WTC11 (cell line): ENCODE data around the gene MAST4. TPM values are rescaled to one million over a fixed set of nuclear protein-coding genes. Genes with fewer than 3 reads are reported as not detected.

Experiments
- ATAC-seq: fragments of 200-7000 bp; cut with Tn5 transposase; 2 replicates; pipeline ENCODE4 v1.10.0; 2021; ENCODE audit warnings: mild to moderate bottlenecking, moderate library complexity
- CTCF ChIA-PET: fragments of 300-600 bp; sonication (Branson Sonifier 250); formaldehyde crosslinking; loops from one replicate; lab custom pipeline; 2021; ENCODE audit warnings: antibody characterized with exemption; lab: Charles Lee
- POLR2A ChIA-PET: fragments of 350-600 bp; sonication (Branson Sonifier 250); formaldehyde crosslinking; loops from one replicate; lab custom pipeline; 2021; ENCODE audit warnings: antibody characterized with exemption; lab: Charles Lee
- DNase-seq: peaks from one replicate; pipeline ENCODE4 v3.0.0; 2021; ENCODE audit warnings: low spot score
- H3K27ac Mint-ChIP-seq: 2 replicates; pipeline ENCODE4 v1.8.0; 2021; ENCODE audit warnings: mixed read lengths
- H3K27me3 Mint-ChIP-seq: 2 replicates; pipeline ENCODE4 v1.8.0; 2021; ENCODE audit warnings: low read depth, mild to moderate bottlenecking, moderate library complexity, mixed read lengths
- H3K36me3 Mint-ChIP-seq: 2 replicates; pipeline ENCODE4 v1.8.0; 2021; ENCODE audit warnings: mixed read lengths
- H3K4me1 Mint-ChIP-seq: 2 replicates; pipeline ENCODE4 v1.8.0; 2022; ENCODE audit warnings: mixed read lengths
- H3K4me3 Mint-ChIP-seq: 2 replicates; pipeline ENCODE4 v1.8.0; 2021; ENCODE audit warnings: mild to moderate bottlenecking, moderate library complexity, mixed read lengths
- H3K9me3 Mint-ChIP-seq: 2 replicates; pipeline ENCODE4 v1.8.0; 2021; ENCODE audit warnings: mixed read lengths
- AFF4 ChIP-seq: sonication (generic); formaldehyde crosslinking; IDR thresholded peaks from 2 replicates; pipeline ENCODE4 v1.8.1; 2023; ENCODE audit warnings: mild to moderate bottlenecking, missing genetic modification reagents, borderline replicate concordance
- ARID4B ChIP-seq: sonication (generic); formaldehyde crosslinking; IDR thresholded peaks from 2 replicates; pipeline ENCODE4 v1.8.0; 2023; ENCODE audit warnings: missing genetic modification reagents, mild to moderate bottlenecking, borderline replicate concordance
- CBFB ChIP-seq: sonication (generic); formaldehyde crosslinking; IDR thresholded peaks from 2 replicates; pipeline ENCODE4 v1.8.1; 2022; ENCODE audit warnings: mild to moderate bottlenecking, low read depth, missing genetic modification reagents
- FOXP1 ChIP-seq: sonication (generic); formaldehyde crosslinking; IDR thresholded peaks from 2 replicates; pipeline ENCODE4 v1.8.0; 2022; ENCODE audit warnings: missing genetic modification reagents, mild to moderate bottlenecking, moderate library complexity, borderline replicate concordance
- GABPB1 ChIP-seq: sonication (generic); formaldehyde crosslinking; IDR thresholded peaks from 2 replicates; pipeline ENCODE4 v1.8.1; 2023; ENCODE audit warnings: mild to moderate bottlenecking, missing genetic modification reagents
- GRHL2 ChIP-seq: fragments of 250-450 bp; sonication (Bioruptor Pico); IDR thresholded peaks from 2 replicates; pipeline ENCODE4 v1.8.0; 2022; ENCODE audit warnings: mild to moderate bottlenecking, moderate library complexity; ENCODE audit not compliant: insufficient replicate concordance, severe bottlenecking
- GTF2I ChIP-seq: fragments of 250-450 bp; sonication (Bioruptor Pico); conservative IDR thresholded peaks from 2 replicates; pipeline ENCODE4 v1.4.0; 2021; ENCODE audit warnings: mild to moderate bottlenecking
- IRF2 ChIP-seq: sonication (generic); formaldehyde crosslinking; IDR thresholded peaks from 2 replicates; pipeline ENCODE4 v1.8.0; 2022; ENCODE audit warnings: low read depth, missing genetic modification reagents, borderline replicate concordance
- JUN ChIP-seq: sonication (generic); formaldehyde crosslinking; IDR thresholded peaks from 2 replicates; pipeline ENCODE4 v1.8.0; 2023; ENCODE audit warnings: mild to moderate bottlenecking, missing genetic modification reagents
- NR1H2 ChIP-seq: sonication (generic); formaldehyde crosslinking; IDR thresholded peaks from 2 replicates; pipeline ENCODE4 v1.9.0; 2021; ENCODE audit warnings: mild to moderate bottlenecking, moderate library complexity, missing genetic modification reagents
- NR3C1 ChIP-seq: sonication (generic); formaldehyde crosslinking; conservative IDR thresholded peaks from 2 replicates; pipeline ENCODE4 v1.8.1; 2023; ENCODE audit warnings: low read depth, mild to moderate bottlenecking, missing genetic modification reagents
- PRRX2 ChIP-seq: fragments of 250-450 bp; sonication (Bioruptor Pico); IDR thresholded peaks from 2 replicates; pipeline ENCODE4 v1.8.0; 2021; ENCODE audit warnings: mild to moderate bottlenecking
- RORB ChIP-seq: fragments of 250-450 bp; sonication (Bioruptor Pico); IDR thresholded peaks from 2 replicates; pipeline ENCODE4 v1.9.0; 2021; ENCODE audit warnings: mild to moderate bottlenecking
- STAT6 ChIP-seq: sonication (generic); formaldehyde crosslinking; conservative IDR thresholded peaks from 2 replicates; pipeline ENCODE4 v1.8.1; 2023; ENCODE audit warnings: mild to moderate bottlenecking, low read depth, missing genetic modification reagents, moderate library complexity
- TCF7 ChIP-seq: sonication (generic); formaldehyde crosslinking; IDR thresholded peaks from 2 replicates; pipeline ENCODE4 v1.8.0; 2022; ENCODE audit warnings: mild to moderate bottlenecking, low read depth, missing genetic modification reagents, moderate library complexity
- TP53 ChIP-seq: sonication (generic); formaldehyde crosslinking; IDR thresholded peaks from 2 replicates; pipeline ENCODE4 v1.8.1; 2023; ENCODE audit warnings: mild to moderate bottlenecking, missing genetic modification reagents
- total RNA-seq: library from RNA; stranded (reverse); gene quantifications from 3 replicates; pipeline ENCODE4 v1.2.3, GENCODE V29; 2021
- TF ChIP-seq, protein P1 (sequence below): sonication (generic); formaldehyde crosslinking; IDR thresholded peaks from 2 replicates; pipeline ENCODE4 v1.8.1; 2022; ENCODE audit warnings: low read depth, mild to moderate bottlenecking, moderate library complexity, missing genetic modification reagents, borderline replicate concordance
- TF ChIP-seq, protein P2 (sequence below): fragments of 250-450 bp; sonication (Bioruptor Pico); IDR thresholded peaks from 2 replicates; pipeline ENCODE4 v2.1.2; 2022; ENCODE audit warnings: mild to moderate bottlenecking, moderate library complexity
- TF ChIP-seq, protein P3 (sequence below): sonication (generic); formaldehyde crosslinking; IDR thresholded peaks from 2 replicates; pipeline ENCODE4 v1.8.1; 2022; ENCODE audit warnings: low read depth, missing genetic modification reagents, borderline replicate concordance
- TF ChIP-seq, protein P4 (sequence below): sonication (generic); formaldehyde crosslinking; IDR thresholded peaks from 2 replicates; pipeline ENCODE4 v1.8.0; 2022; ENCODE audit warnings: mild to moderate bottlenecking, missing genetic modification reagents

Gene MAST4
- total RNA-seq, 1 experiment from 2014 or later = 8.0 TPM

GRCh38 chr5:66615894-66616293, 19.7 kb downstream of the MAST4 start:
- ChIA-PET POLR2A (no interaction called here), CTCF (no interaction called here)
- ATAC-seq (no peak), DNase-seq (no peak)
- TF ChIP-seq GTF2I (CRISPR knock-in tag) = no peak
- TF ChIP-seq GABPB1 (CRISPR knock-in tag) = no peak
- no peak for TF ChIP-seq TCF7 (CRISPR knock-in tag)
- TF ChIP-seq CBFB (CRISPR knock-in tag) = no peak
- no peak for TF ChIP-seq NR3C1 (CRISPR knock-in tag)
- TF ChIP-seq FOXP1 = no peak
- TF ChIP-seq TP53 (CRISPR knock-in tag) = no peak
- TF ChIP-seq, protein P1, sequence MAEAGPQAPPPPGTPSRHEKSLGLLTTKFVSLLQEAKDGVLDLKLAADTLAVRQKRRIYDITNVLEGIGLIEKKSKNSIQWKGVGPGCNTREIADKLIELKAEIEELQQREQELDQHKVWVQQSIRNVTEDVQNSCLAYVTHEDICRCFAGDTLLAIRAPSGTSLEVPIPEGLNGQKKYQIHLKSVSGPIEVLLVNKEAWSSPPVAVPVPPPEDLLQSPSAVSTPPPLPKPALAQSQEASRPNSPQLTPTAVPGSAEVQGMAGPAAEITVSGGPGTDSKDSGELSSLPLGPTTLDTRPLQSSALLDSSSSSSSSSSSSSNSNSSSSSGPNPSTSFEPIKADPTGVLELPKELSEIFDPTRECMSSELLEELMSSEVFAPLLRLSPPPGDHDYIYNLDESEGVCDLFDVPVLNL (CRISPR knock-in tag) = no peak
- TF ChIP-seq RORB = no peak
- TF ChIP-seq, protein P2, sequence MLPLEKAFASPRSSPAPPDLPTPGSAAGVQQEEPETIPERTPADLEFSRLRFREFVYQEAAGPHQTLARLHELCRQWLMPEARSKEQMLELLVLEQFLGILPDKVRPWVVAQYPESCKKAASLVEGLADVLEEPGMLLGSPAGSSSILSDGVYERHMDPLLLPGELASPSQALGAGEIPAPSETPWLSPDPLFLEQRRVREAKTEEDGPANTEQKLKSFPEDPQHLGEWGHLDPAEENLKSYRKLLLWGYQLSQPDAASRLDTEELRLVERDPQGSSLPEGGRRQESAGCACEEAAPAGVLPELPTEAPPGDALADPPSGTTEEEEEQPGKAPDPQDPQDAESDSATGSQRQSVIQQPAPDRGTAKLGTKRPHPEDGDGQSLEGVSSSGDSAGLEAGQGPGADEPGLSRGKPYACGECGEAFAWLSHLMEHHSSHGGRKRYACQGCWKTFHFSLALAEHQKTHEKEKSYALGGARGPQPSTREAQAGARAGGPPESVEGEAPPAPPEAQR (CRISPR knock-in tag) = no peak
- no peak for TF ChIP-seq IRF2 (CRISPR knock-in tag)
- no peak for TF ChIP-seq ARID4B
- no peak for TF ChIP-seq STAT6
- TF ChIP-seq, protein P3, sequence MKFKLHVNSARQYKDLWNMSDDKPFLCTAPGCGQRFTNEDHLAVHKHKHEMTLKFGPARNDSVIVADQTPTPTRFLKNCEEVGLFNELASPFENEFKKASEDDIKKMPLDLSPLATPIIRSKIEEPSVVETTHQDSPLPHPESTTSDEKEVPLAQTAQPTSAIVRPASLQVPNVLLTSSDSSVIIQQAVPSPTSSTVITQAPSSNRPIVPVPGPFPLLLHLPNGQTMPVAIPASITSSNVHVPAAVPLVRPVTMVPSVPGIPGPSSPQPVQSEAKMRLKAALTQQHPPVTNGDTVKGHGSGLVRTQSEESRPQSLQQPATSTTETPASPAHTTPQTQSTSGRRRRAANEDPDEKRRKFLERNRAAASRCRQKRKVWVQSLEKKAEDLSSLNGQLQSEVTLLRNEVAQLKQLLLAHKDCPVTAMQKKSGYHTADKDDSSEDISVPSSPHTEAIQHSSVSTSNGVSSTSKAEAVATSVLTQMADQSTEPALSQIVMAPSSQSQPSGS (CRISPR knock-in tag) = no peak
- TF ChIP-seq, protein P4, sequence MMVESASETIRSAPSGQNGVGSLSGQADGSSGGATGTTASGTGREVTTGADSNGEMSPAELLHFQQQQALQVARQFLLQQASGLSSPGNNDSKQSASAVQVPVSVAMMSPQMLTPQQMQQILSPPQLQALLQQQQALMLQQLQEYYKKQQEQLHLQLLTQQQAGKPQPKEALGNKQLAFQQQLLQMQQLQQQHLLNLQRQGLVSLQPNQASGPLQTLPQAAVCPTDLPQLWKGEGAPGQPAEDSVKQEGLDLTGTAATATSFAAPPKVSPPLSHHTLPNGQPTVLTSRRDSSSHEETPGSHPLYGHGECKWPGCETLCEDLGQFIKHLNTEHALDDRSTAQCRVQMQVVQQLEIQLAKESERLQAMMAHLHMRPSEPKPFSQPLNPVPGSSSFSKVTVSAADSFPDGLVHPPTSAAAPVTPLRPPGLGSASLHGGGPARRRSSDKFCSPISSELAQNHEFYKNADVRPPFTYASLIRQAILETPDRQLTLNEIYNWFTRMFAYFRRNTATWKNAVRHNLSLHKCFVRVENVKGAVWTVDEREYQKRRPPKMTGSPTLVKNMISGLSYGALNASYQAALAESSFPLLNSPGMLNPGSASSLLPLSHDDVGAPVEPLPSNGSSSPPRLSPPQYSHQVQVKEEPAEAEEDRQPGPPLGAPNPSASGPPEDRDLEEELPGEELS (CRISPR knock-in tag) = no peak
- TF ChIP-seq NR1H2 (CRISPR knock-in tag) = no peak
- TF ChIP-seq AFF4 (CRISPR knock-in tag) = no peak
- no peak for TF ChIP-seq PRRX2 (CRISPR knock-in tag)
- no peak for TF ChIP-seq JUN
- TF ChIP-seq GRHL2 = no peak
- no peaks in the 10 kb centered on the region for H3K36me3 Mint-ChIP-seq
- no peaks in the 10 kb centered on the region for H3K27me3 Mint-ChIP-seq
- no peaks in the 10 kb centered on the region for H3K9me3 Mint-ChIP-seq
- peaks cover 9% of the 10 kb centered on the region for H3K4me1 Mint-ChIP-seq
- H3K4me3 Mint-ChIP-seq = no peak overlapping the region
- no peak overlapping the region for H3K27ac Mint-ChIP-seq
